Parathyroid adenoma (tissue), 2 donors: Measurements from ENCODE around the gene LATS2.

Experiments used
- H2AFZ ChIP-seq: fragments of 300-600 bp; sonication (generic); one replicate; pipeline ENCODE4 v1.7.0; 2017; ENCODE audit warnings: antibody characterized with exemption, mild to moderate bottlenecking
- H3K27ac ChIP-seq: fragments of 300-600 bp; sonication (generic); one replicate; pipeline ENCODE4 v1.7.0; 2017
- H3K27me3 ChIP-seq: fragments of 300-600 bp; sonication (generic); one replicate; pipeline ENCODE4 v1.7.0; 2017; ENCODE audit warnings: low read length; ENCODE audit not compliant: control insufficient read depth, insufficient read depth
- H3K36me3 ChIP-seq: fragments of 300-600 bp; sonication (generic); one replicate; pipeline ENCODE4 v1.7.0; 2017; ENCODE audit warnings: low read length; ENCODE audit not compliant: control insufficient read depth, insufficient read depth
- H3K4me1 ChIP-seq: fragments of 300-600 bp; sonication (generic); one replicate; pipeline ENCODE4 v1.7.0; 2017; ENCODE audit warnings: control low read depth
- H3K4me2 ChIP-seq: fragments of 300-600 bp; sonication (generic); one replicate; pipeline ENCODE4 v1.7.0; 2017; ENCODE audit warnings: low read length
- H3K4me3 ChIP-seq: fragments of 300-600 bp; sonication (generic); one replicate; pipeline ENCODE4 v1.7.0; 2017; ENCODE audit warnings: low read depth, low read length
- H3K79me2 ChIP-seq: fragments of 300-600 bp; sonication (generic); one replicate; pipeline ENCODE4 v1.7.0; 2017; ENCODE audit warnings: control low read depth
- H3K9ac ChIP-seq: fragments of 300-600 bp; sonication (generic); one replicate; pipeline ENCODE4 v1.7.0; 2017; ENCODE audit warnings: mild to moderate bottlenecking
- H3K9me3 ChIP-seq: fragments of 300-600 bp; sonication (generic); one replicate; pipeline ENCODE4 v1.7.0; 2017; ENCODE audit warnings: low read length; ENCODE audit not compliant: control insufficient read depth
- TF ChIP-seq, protein P1 (sequence below): fragments of 300-600 bp; sonication (generic); IDR thresholded peaks from one replicate; pipeline ENCODE4 v1.7.0; 2017; ENCODE audit warnings: antibody characterized with exemption, mild to moderate bottlenecking
- donor health status: primary hyperparathyroidism.

LATS2 gene

DNA sequence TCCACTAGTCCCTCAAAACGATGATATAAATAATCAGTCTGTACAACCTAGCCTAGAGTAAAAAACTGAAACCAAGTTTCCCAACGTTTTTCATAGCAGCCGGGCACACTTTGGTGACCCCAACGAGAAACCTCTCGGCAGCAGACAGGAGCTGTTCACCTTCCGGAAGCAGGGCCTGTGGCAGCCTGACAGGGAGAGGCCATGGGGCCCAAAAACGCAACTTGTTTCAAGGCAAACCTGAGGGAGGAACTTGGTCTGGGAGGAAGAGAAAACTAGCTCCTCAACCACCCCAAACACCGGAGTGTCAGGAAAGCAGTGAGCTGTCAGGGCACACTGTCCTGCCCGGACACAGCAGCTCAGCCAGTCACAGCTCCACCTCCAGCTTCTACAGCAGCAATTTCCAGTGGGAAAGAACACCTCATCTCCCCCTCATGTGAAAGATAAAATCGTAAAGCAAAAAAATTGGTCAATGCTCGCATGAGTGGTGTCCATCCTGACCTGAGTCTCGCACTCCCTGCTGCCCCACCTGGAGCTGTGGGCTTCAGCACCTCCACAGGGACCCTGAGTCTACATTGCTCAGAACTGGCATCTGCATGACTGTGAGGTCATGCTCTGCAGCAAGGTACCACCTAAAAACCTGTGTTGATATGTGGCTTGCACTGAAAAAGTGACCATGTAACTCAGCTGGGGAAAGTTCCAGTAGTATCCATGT lies 40.6 kb upstream of the LATS2 start:
- no peaks in the 10 kb centered on the region for H3K9me3 ChIP-seq

DNA sequence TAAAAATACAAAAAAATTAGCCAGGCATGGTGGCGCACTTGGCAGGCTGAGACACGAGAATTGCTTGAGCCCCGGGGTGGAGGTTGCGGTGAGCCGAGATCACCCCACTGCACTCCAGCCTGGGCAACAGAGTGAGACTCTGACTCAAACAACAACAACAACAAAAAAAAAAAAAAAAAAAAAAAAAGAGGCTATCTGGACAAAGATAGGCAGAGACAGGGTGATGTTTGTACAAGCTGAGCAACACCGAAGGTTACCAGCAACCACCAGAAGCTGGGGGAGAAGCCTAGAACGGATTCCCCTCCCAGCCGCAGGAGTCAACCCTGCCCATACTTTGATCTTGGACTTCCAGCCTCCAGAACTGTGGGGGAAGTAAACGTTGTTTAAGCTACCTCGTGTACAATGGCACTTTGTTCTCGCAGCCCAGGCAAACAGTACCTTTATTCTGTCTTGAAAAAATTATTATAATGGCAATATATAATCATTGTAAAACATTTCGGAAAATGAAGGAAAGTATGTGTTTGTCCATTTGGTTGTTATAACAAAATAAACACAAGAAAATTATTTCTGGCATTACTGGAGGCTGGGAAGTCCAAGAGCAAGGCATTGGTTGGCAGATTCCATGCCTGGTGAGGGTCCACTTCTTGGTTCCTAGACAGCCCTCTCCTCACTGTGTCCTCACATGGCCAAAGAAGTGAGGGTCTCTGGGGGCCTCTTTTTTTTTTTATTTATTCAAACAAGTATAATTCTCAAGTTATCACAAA lies 39.8 kb upstream of the LATS2 start:
- H3K4me2 ChIP-seq, result no peak overlapping the region
- H3K9me3 ChIP-seq, result no peaks in the 10 kb centered on the region
- H3K27ac ChIP-seq, result no peak overlapping the region
- no peaks in the 10 kb centered on the region for H3K27me3 ChIP-seq
- no peak overlapping the region for H2AFZ ChIP-seq
- H3K9ac ChIP-seq, result no peak overlapping the region
- no peaks in the 10 kb centered on the region for H3K36me3 ChIP-seq
- TF ChIP-seq, protein P1, sequence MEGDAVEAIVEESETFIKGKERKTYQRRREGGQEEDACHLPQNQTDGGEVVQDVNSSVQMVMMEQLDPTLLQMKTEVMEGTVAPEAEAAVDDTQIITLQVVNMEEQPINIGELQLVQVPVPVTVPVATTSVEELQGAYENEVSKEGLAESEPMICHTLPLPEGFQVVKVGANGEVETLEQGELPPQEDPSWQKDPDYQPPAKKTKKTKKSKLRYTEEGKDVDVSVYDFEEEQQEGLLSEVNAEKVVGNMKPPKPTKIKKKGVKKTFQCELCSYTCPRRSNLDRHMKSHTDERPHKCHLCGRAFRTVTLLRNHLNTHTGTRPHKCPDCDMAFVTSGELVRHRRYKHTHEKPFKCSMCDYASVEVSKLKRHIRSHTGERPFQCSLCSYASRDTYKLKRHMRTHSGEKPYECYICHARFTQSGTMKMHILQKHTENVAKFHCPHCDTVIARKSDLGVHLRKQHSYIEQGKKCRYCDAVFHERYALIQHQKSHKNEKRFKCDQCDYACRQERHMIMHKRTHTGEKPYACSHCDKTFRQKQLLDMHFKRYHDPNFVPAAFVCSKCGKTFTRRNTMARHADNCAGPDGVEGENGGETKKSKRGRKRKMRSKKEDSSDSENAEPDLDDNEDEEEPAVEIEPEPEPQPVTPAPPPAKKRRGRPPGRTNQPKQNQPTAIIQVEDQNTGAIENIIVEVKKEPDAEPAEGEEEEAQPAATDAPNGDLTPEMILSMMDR, result no peak
- H3K79me2 ChIP-seq, result no peaks in the 10 kb centered on the region
- no peaks in the 10 kb centered on the region for H3K4me1 ChIP-seq
- no peak overlapping the region for H3K4me3 ChIP-seq

More for the DNA sequence above, 40.6 kb upstream of the LATS2 start:
- no peak overlapping the region for H3K27ac ChIP-seq
- H3K4me3 ChIP-seq, result no peak overlapping the region
- H3K9ac ChIP-seq, result no peak overlapping the region
- H2AFZ ChIP-seq, result no peak overlapping the region
- no peaks in the 10 kb centered on the region for H3K4me1 ChIP-seq
- no peaks in the 10 kb centered on the region for H3K79me2 ChIP-seq
- H3K36me3 ChIP-seq, result no peaks in the 10 kb centered on the region
- H3K27me3 ChIP-seq, result no peaks in the 10 kb centered on the region
- TF ChIP-seq, protein P1, result no peak
- no peak overlapping the region for H3K4me2 ChIP-seq

DNA sequence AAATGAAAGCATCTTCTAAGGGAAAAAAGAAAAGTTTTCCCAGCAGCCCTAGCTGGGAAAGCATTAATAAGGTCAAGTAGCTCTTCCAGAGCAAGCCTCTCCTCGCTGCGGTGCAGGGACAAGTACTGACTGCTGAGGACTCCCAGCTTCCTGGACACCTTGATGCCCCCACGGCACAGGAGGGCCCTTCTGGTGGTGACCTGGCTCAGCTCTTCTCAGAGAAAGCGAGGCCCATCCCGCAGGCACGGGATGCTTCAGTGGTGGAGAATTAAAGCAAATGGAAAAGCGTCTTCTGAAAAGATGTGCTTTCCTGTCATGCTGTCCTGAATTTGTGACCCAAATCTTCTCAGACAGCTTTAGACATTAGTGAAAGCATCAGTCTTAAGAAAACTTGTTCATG lies 38.8 kb upstream of the LATS2 start:
- Histone ChIP-seq H3K4me1 (no peaks in the 10 kb centered on the region), H2AFZ (no peak overlapping the region), H3K9ac (no peak overlapping the region), H3K27me3 (no peaks in the 10 kb centered on the region), H3K4me2 (no peak overlapping the region), H3K79me2 (no peaks in the 10 kb centered on the region), H3K36me3 (no peaks in the 10 kb centered on the region), H3K4me3 (no peak overlapping the region), H3K9me3 (no peaks in the 10 kb centered on the region), H3K27ac (no peak overlapping the region)
- TF ChIP-seq, protein P1, result no peak

DNA sequence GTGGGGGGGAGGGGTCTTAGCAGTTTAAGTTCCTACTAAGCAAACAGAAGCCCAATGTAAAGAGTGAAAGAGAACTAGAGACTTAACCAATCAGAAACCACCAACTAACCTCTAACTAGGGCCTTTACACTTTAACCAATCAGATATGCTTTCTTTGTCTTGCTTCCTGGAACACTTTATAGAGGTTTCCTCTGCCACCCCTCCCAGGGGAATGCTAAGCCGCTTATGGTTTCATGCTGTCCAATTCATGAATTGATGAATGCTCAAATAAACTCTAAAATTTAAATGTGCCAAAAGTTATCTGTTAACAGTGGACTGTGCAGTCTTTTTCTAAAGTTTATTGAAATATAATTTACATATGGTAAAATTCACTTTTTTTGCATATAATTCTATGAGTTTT lies 33.9 kb upstream of the LATS2 start:
- H2AFZ ChIP-seq, result no peak overlapping the region
- TF ChIP-seq, protein P1, result no peak
- H3K4me1 ChIP-seq, result no peaks in the 10 kb centered on the region
- no peak overlapping the region for H3K4me2 ChIP-seq
- H3K27me3 ChIP-seq, result no peaks in the 10 kb centered on the region
- no peaks in the 10 kb centered on the region for H3K9me3 ChIP-seq
- no peaks in the 10 kb centered on the region for H3K79me2 ChIP-seq
- no peaks in the 10 kb centered on the region for H3K36me3 ChIP-seq
- no peak overlapping the region for H3K27ac ChIP-seq
- H3K4me3 ChIP-seq, result no peak overlapping the region
- H3K9ac ChIP-seq, result no peak overlapping the region
